ENCODE data around the gene HSPA1L. TPM values are rescaled to one million over a fixed set of nuclear protein-coding genes. Genes with fewer than 3 reads are reported as not detected.

The HSPA1L gene
- total RNA-seq, 1 experiment from 2014 or later, result 0.12 TPM

- Histone ChIP-seq H3K9ac (ENCODE audit: low read length) (peak overlapping the region; percentile 100), H3K9me3 (ENCODE audit: control insufficient read depth in 1 of 2, insufficient read depth in 1 of 2, low read depth in 1 of 2, low read length in 2 of 2) (no peaks in the 10 kb centered on the region), H3K27ac (ENCODE audit: low read depth, low read length) (peak overlapping the region; percentile 93), H3K4me2 (ENCODE audit: low read length) (peak overlapping the region; percentile 94), H2AFZ (ENCODE audit: low read depth, low read length, poor library complexity, severe bottlenecking) (no peak overlapping the region), H3K27me3 (ENCODE audit: insufficient read depth, low read length) (no peaks in the 10 kb centered on the region), H4K20me1 (ENCODE audit: insufficient read depth) (peaks cover 31% of the 10 kb centered on the region), H3K4me3 (replicated peaks in 1 of 2; ENCODE audit: low read depth in 1 of 2, low read length in 2 of 2) (peak overlapping the region; percentile 98 to 99), H3K4me1 (ENCODE audit: control insufficient read depth in 1 of 2, insufficient read depth in 2 of 2, low read length in 2 of 2) (peaks cover 21 to 51% of the 10 kb centered on the region in 2 experiments), H3K9me2 (ENCODE audit: insufficient read depth) (no peaks in the 10 kb centered on the region), H3K36me3 (ENCODE audit: control insufficient read depth in 1 of 2, insufficient read depth in 2 of 2, low read length in 2 of 2) (peaks cover 24 to 50% of the 10 kb centered on the region in 2 experiments; a peak in 3 of 4 replicates), H3K79me2 (ENCODE audit: insufficient read depth, low read length) (peaks cover 59% of the 10 kb centered on the region)
- ChIA-PET RAD21 (ENCODE audit: low non-redundant PET in 1 of 2, low total read pairs in 2 of 2, uncharacterized antibody in 2 of 2, unreplicated experiment in 2 of 2) (interaction anchor here in 1 of 2 experiments (0.6 kb wide), 1 partner anchor 66 kb away, joined by 3 read pairs; no protein-coding TSS in a partner anchor), POLR2A (interaction anchor here (0.6 to 2.2 kb wide), 6 partner anchors 9 to 136 kb away, joined by 3 to 11 read pairs (median 6); partner anchors contain the start of genes DXO, HSPA1B and NEU1), CTCF (no interaction called here)
- TF ChIP-seq, protein P1, sequence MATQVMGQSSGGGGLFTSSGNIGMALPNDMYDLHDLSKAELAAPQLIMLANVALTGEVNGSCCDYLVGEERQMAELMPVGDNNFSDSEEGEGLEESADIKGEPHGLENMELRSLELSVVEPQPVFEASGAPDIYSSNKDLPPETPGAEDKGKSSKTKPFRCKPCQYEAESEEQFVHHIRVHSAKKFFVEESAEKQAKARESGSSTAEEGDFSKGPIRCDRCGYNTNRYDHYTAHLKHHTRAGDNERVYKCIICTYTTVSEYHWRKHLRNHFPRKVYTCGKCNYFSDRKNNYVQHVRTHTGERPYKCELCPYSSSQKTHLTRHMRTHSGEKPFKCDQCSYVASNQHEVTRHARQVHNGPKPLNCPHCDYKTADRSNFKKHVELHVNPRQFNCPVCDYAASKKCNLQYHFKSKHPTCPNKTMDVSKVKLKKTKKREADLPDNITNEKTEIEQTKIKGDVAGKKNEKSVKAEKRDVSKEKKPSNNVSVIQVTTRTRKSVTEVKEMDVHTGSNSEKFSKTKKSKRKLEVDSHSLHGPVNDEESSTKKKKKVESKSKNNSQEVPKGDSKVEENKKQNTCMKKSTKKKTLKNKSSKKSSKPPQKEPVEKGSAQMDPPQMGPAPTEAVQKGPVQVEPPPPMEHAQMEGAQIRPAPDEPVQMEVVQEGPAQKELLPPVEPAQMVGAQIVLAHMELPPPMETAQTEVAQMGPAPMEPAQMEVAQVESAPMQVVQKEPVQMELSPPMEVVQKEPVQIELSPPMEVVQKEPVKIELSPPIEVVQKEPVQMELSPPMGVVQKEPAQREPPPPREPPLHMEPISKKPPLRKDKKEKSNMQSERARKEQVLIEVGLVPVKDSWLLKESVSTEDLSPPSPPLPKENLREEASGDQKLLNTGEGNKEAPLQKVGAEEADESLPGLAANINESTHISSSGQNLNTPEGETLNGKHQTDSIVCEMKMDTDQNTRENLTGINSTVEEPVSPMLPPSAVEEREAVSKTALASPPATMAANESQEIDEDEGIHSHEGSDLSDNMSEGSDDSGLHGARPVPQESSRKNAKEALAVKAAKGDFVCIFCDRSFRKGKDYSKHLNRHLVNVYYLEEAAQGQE (IDR thresholded peaks at IDR 0.05; ENCODE audit: low read depth), result no peak
- TF ChIP-seq EZH2 (IDR thresholded peaks at IDR 0.05) (no peak), EZH2phosphoT487 (IDR thresholded peaks at IDR 0.05; ENCODE audit: borderline replicate concordance) (no peak), ZFX (IDR thresholded peaks at IDR 0.05) (no peak), ZNF274 (IDR thresholded peaks at IDR 0.05; ENCODE audit: low read depth, low read length) (no peak), ELF1 (IDR thresholded peaks at IDR 0.05; ENCODE audit: borderline replicate concordance, low read depth) (no peak), JUND (IDR thresholded peaks at IDR 0.05) (no peak), CBX3 (IDR thresholded peaks at IDR 0.05; ENCODE audit: low read depth) (no peak), SP1 (IDR thresholded peaks at IDR 0.05; ENCODE audit: low read depth) (no peak), CEBPB (IDR thresholded peaks at IDR 0.05; ENCODE audit: low read depth) (no peak), FOSL1 (IDR thresholded peaks at IDR 0.05; ENCODE audit: low read depth) (no peak), SRF (IDR thresholded peaks at IDR 0.05; ENCODE audit: low read depth) (no peak), YY1 (IDR thresholded peaks at IDR 0.05; ENCODE audit: extremely low read depth, insufficient replicate concordance, low read depth, low read length) (no peak), SIN3A (IDR thresholded peaks at IDR 0.05; ENCODE audit: low read depth) (no peak), EGR1 (IDR thresholded peaks at IDR 0.05; ENCODE audit: low read depth) (no peak)
- TF ChIP-seq, protein P2, sequence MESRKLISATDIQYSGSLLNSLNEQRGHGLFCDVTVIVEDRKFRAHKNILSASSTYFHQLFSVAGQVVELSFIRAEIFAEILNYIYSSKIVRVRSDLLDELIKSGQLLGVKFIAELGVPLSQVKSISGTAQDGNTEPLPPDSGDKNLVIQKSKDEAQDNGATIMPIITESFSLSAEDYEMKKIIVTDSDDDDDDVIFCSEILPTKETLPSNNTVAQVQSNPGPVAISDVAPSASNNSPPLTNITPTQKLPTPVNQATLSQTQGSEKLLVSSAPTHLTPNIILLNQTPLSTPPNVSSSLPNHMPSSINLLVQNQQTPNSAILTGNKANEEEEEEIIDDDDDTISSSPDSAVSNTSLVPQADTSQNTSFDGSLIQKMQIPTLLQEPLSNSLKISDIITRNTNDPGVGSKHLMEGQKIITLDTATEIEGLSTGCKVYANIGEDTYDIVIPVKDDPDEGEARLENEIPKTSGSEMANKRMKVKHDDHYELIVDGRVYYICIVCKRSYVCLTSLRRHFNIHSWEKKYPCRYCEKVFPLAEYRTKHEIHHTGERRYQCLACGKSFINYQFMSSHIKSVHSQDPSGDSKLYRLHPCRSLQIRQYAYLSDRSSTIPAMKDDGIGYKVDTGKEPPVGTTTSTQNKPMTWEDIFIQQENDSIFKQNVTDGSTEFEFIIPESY (IDR thresholded peaks at IDR 0.05; ENCODE audit: extremely low read depth, insufficient replicate concordance, low read length), result no peak
- TF ChIP-seq, protein P3, sequence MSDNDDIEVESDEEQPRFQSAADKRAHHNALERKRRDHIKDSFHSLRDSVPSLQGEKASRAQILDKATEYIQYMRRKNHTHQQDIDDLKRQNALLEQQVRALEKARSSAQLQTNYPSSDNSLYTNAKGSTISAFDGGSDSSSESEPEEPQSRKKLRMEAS (IDR thresholded peaks at IDR 0.05), result no peak
- intact Hi-C loops (cut with micrococcal nuclease), result loop anchor here (10.0 kb wide), 1 partner anchor 291 kb away; the partner anchor contains the start of genes ATP6V1G2, DDX39B and NFKBIL1
- no TSS peak for BruUV-seq (replicated peaks)
- ATAC-seq, result no peak
- no peak for DNase-seq (ENCODE audit: low read depth, low spot score)
Observed at GRCh38 chr6:31836047-31836473, 21.0 kb upstream of the HSPA1L start.
